ENCODE measurements around the gene CTDP1. TPM values are rescaled to one million over a fixed set of nuclear protein-coding genes. Genes with fewer than 3 reads are reported as not detected.

The CTDP1 gene
- total and polyA plus RNA-seq, 4 donors = 2.7 to 13.9 (median 10.5) TPM

DNA sequence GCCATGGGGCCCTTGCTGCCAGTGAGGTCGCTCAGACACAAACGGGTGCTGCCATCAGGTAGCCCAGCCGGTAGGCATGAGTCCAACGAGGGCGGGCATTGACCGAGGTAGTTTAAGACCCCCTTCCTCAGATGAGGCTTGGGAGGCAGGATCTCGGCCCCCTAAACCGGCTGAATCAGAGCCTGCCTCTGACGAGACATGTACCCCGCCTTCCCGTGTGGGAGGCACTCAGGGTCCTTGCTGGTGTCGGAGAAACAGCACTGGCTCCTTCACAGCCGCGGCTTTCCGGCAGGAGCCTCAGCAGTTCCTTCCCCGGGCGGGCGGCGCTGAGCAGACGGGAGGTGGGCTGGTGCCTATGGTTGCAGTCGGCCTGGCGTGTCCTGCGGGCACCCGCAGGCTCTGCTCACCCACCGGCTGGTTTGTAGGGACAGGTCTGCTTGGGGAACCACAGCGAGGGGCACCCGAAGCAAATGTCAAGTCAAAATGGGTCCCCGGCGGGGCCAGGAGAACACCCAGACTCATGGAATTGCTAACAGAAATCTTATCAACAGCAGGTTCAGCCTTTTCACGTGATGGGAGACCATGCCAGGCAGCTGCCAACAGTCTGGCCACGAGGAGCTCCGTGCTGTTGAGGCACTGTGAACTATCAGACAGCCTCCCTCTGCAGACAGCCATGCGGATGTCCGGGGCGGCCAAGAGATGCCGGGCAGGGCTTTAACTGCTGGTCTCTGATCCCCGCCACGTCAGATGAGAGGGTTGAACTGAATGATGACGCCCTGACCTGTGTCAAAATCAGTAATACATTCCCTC, 121.0 kb downstream of the CTDP1 start:
- 90% methylated on average over 39 of the region's 39 CpGs for WGBS
- H3K27me3 ChIP-seq (ENCODE audit: control insufficient read depth in 4 of 4, insufficient read depth in 4 of 4, low read length in 3 of 4) = peaks cover 0 to 15% (median 12%) of the 10 kb centered on the region in 4 donors
- DNase-seq (ENCODE audit: low spot score) = no peak

DNA sequence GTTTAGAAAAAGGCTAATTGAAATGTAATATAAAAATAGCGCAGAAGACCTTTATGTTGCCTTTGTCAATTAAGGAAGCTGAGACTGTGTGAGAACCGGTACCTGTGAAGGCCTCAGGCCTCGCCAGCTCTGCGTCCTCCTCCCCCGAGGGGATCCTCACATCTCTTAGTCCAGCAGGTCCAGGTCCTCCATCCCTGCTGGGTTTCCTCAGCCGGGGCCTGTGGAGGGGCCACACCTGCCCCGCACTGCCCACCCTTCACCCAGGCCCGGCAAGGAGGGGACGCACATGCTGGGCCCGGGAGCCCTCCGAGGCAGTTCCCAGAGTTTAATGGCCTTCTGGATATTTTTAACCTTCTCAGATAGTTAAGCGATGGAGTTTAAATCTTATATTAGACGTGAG, 121.6 kb downstream of the CTDP1 start:
- peaks cover 3 to 10% (median 5%) of the 10 kb centered on the region in 4 donors for H3K4me1 ChIP-seq (ENCODE audit: control insufficient read depth in 4 of 4, insufficient read depth in 4 of 4, low read length in 3 of 4)
- DNase-seq (ENCODE audit: low spot score) = no peak
- peaks cover 0 to 15% (median 12%) of the 10 kb centered on the region in 4 donors for H3K27me3 ChIP-seq (ENCODE audit: control insufficient read depth in 4 of 4, insufficient read depth in 4 of 4, low read length in 3 of 4)
- H3K36me3 ChIP-seq (ENCODE audit: control insufficient read depth in 4 of 4, insufficient read depth in 3 of 4, low read depth in 1 of 4, low read length in 3 of 4) = no peaks in the 10 kb centered on the region
- 92% methylated on average over 13 of the region's 13 CpGs for WGBS
- no peak overlapping the region for H3K27ac ChIP-seq (ENCODE audit: low read depth in 1 of 2, low read length in 2 of 2)
- TF ChIP-seq RXRA (IDR thresholded peaks at IDR 0.05) (no peak), EGR1 (IDR thresholded peaks at IDR 0.05; ENCODE audit: low read depth in 2 of 2) (no peak), TAF1 (conservative IDR thresholded peaks at IDR 0.05) (no peak), SP1 (IDR thresholded peaks at IDR 0.05) (no peak), FOXA2 (IDR thresholded peaks at IDR 0.05) (no peak)
- TF ChIP-seq, protein P1, sequence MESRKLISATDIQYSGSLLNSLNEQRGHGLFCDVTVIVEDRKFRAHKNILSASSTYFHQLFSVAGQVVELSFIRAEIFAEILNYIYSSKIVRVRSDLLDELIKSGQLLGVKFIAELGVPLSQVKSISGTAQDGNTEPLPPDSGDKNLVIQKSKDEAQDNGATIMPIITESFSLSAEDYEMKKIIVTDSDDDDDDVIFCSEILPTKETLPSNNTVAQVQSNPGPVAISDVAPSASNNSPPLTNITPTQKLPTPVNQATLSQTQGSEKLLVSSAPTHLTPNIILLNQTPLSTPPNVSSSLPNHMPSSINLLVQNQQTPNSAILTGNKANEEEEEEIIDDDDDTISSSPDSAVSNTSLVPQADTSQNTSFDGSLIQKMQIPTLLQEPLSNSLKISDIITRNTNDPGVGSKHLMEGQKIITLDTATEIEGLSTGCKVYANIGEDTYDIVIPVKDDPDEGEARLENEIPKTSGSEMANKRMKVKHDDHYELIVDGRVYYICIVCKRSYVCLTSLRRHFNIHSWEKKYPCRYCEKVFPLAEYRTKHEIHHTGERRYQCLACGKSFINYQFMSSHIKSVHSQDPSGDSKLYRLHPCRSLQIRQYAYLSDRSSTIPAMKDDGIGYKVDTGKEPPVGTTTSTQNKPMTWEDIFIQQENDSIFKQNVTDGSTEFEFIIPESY (IDR thresholded peaks at IDR 0.05) = no peak
- TF ChIP-seq, protein P2, sequence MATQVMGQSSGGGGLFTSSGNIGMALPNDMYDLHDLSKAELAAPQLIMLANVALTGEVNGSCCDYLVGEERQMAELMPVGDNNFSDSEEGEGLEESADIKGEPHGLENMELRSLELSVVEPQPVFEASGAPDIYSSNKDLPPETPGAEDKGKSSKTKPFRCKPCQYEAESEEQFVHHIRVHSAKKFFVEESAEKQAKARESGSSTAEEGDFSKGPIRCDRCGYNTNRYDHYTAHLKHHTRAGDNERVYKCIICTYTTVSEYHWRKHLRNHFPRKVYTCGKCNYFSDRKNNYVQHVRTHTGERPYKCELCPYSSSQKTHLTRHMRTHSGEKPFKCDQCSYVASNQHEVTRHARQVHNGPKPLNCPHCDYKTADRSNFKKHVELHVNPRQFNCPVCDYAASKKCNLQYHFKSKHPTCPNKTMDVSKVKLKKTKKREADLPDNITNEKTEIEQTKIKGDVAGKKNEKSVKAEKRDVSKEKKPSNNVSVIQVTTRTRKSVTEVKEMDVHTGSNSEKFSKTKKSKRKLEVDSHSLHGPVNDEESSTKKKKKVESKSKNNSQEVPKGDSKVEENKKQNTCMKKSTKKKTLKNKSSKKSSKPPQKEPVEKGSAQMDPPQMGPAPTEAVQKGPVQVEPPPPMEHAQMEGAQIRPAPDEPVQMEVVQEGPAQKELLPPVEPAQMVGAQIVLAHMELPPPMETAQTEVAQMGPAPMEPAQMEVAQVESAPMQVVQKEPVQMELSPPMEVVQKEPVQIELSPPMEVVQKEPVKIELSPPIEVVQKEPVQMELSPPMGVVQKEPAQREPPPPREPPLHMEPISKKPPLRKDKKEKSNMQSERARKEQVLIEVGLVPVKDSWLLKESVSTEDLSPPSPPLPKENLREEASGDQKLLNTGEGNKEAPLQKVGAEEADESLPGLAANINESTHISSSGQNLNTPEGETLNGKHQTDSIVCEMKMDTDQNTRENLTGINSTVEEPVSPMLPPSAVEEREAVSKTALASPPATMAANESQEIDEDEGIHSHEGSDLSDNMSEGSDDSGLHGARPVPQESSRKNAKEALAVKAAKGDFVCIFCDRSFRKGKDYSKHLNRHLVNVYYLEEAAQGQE (IDR thresholded peaks at IDR 0.05) = no peak
- no peak overlapping the region for H3K4me3 ChIP-seq (ENCODE audit: low read depth in 1 of 3, low read length in 3 of 3)
- peaks cover 0 to 3% (median 0%) of the 10 kb centered on the region in 4 donors for H3K9me3 ChIP-seq (ENCODE audit: control insufficient read depth in 4 of 4, low read length in 3 of 4)
- no peak overlapping the region for H3K9ac ChIP-seq (ENCODE audit: low read depth in 1 of 2, low read length in 2 of 2)

More for the DNA sequence above, 121.0 kb downstream of the CTDP1 start:
- H3K27ac ChIP-seq (ENCODE audit: low read depth in 1 of 2, low read length in 2 of 2) = no peak overlapping the region
- H3K9me3 ChIP-seq (ENCODE audit: control insufficient read depth in 4 of 4, low read length in 3 of 4) = peaks cover 0 to 3% (median 0%) of the 10 kb centered on the region in 4 donors
- TF ChIP-seq FOXA2 (IDR thresholded peaks at IDR 0.05) = no peak
- no peak for TF ChIP-seq HNF4G (IDR thresholded peaks at IDR 0.05)
- TF ChIP-seq, protein P3, sequence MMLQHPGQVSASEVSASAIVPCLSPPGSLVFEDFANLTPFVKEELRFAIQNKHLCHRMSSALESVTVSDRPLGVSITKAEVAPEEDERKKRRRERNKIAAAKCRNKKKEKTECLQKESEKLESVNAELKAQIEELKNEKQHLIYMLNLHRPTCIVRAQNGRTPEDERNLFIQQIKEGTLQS (IDR thresholded peaks at IDR 0.05) = no peak
- TF ChIP-seq, protein P1 (IDR thresholded peaks at IDR 0.05) = no peak
- no peak overlapping the region for H3K4me3 ChIP-seq (ENCODE audit: low read depth in 1 of 3, low read length in 3 of 3)
- no peak overlapping the region for H3K9ac ChIP-seq (ENCODE audit: low read depth in 1 of 2, low read length in 2 of 2)
- H3K4me1 ChIP-seq (ENCODE audit: control insufficient read depth in 4 of 4, insufficient read depth in 4 of 4, low read length in 3 of 4) = peaks cover 3 to 10% (median 5%) of the 10 kb centered on the region in 4 donors
- H3K36me3 ChIP-seq (ENCODE audit: control insufficient read depth in 4 of 4, insufficient read depth in 3 of 4, low read depth in 1 of 4, low read length in 3 of 4) = no peaks in the 10 kb centered on the region

Data from liver (tissue), 9 donors.